Immature natural killer cell (primary cell): Measurements from ENCODE around the gene WHAMM. TPM values are rescaled to one million over a fixed set of nuclear protein-coding genes. Genes with fewer than 3 reads are reported as not detected.
"Not testable (repeated sequence)": the region's sequence is repeated elsewhere in the genome, so short reads cannot be mapped to it uniquely, and the experiment has no call there.

Source experiments
- DNase-seq, 3 donors: peaks; one replicate each; pipeline ENCODE4 v3.0.0; 2022; ENCODE audit warnings: mixed read lengths in 1 of 3
- H3K27ac Mint-ChIP-seq, 6 donors: one replicate each; pipeline ENCODE4 v1.8.0; 2020; ENCODE audit warnings: mixed read lengths in 6 of 6, mild to moderate bottlenecking in 5 of 6, inconsistent platforms in 4 of 6, moderate library complexity in 3 of 6
- H3K27me3 Mint-ChIP-seq, 3 donors: one replicate each; pipeline ENCODE4 v1.8.0; 2020 to 2021; ENCODE audit warnings: low read depth in 3 of 3, mild to moderate bottlenecking in 3 of 3, mixed read lengths in 3 of 3, moderate library complexity in 3 of 3, inconsistent platforms in 1 of 3
- H3K36me3 Mint-ChIP-seq, 3 donors: one replicate each; pipeline ENCODE4 v1.8.0; 2020; ENCODE audit warnings: mixed read lengths in 3 of 3, inconsistent platforms in 2 of 3, mild to moderate bottlenecking in 2 of 3
- H3K4me1 Mint-ChIP-seq, 2 donors: one replicate each; pipeline ENCODE4 v1.8.0; 2020; ENCODE audit warnings: inconsistent platforms in 2 of 2, mild to moderate bottlenecking in 2 of 2, mixed read lengths in 2 of 2, moderate library complexity in 1 of 2
- H3K4me3 Mint-ChIP-seq, 5 donors: one replicate each; pipeline ENCODE4 v1.8.0; 2020; ENCODE audit warnings: mild to moderate bottlenecking in 5 of 5, mixed read lengths in 5 of 5, inconsistent platforms in 3 of 5, moderate library complexity in 3 of 5
- H3K9me3 Mint-ChIP-seq, 6 donors: one replicate each; pipeline ENCODE4 v1.8.0; 2020; ENCODE audit warnings: mild to moderate bottlenecking in 6 of 6, mixed read lengths in 6 of 6, inconsistent platforms in 4 of 6, moderate library complexity in 3 of 6
- polyA plus RNA-seq, 3 donors: library from polyadenylated mRNA; unstranded; fragments of 300-500 nt; fragmentation: Illumina TruSeq; gene quantifications; one replicate each; pipeline ENCODE4 v1.2.3, GENCODE V29; 2021

Gene WHAMM
- 1 to 10 TPM; 3.3 to 5.2 (median 4.1) TPM for polyA plus RNA-seq

GRCh38 chr15:82809308-82810060 lies at the start of gene WHAMM:
Gene WHAMM (plus strand): TSS chr15:82809628. CDS start chr15:82809727, 99 bp downstream.
- Mint-ChIP-seq H3K27ac (peak within 1 kb of the TSS; percentile 95 to 99 (median 96)), H3K4me3 (peak within 1 kb of the TSS; percentile 89 to 96 (median 90)), H3K27me3 (peaks cover 8 to 14% (median 9%) of the 10 kb centered on the region in 3 donors), H3K36me3 (peaks cover 5 to 13% (median 7%) of the 10 kb centered on the region in 3 donors), H3K4me1 (peaks cover 53 to 58% of the 10 kb centered on the region in 2 donors), H3K9me3 (no peaks in the 10 kb centered on the region)
- DNase-seq, result peak; percentile 96 to 97 (median 96)

DNA sequence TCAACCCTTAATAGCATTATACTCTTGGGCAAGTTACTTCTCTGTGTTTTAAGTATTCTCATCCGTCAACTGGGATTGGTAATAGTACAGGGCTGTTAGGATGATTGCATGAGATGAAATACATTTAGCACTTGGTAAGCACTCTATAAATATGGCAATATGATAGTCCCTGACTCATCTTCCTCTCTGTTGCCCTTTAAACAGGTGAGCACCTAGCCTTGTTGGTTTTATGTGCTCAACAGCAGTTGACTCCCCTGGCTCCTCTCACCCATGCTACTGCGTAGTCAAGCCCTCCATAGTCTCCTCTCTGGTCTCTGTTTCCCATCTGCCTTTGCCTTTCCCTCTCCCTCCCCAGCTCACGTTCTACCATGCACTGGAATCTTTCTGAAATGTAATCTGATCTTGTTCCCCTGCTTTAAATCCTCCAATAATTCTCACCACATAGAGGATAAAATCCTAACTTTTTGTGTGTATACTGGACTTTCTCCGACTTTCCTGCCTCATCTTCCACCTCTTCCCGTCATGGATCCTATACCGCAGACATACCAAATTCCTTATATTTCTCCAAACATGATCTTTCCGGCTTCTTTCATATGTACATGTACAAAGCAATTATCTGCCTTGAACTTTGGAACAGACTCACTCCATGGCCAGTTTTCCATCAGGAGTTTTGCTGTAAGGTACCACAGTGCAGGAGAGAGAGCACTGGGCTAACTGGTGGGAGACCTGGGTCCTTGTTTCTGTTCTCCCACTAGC lies 45.9 kb upstream of the WHAMM start:
- H3K36me3 Mint-ChIP-seq, result peaks cover 12 to 20% (median 13%) of the 10 kb centered on the region in 3 donors
- no peak overlapping the region for H3K4me3 Mint-ChIP-seq
- H3K4me1 Mint-ChIP-seq, result peaks cover 0 to 5% of the 10 kb centered on the region in 2 donors
- no peaks in the 10 kb centered on the region for H3K27me3 Mint-ChIP-seq
- no peak overlapping the region for H3K27ac Mint-ChIP-seq
- no peaks in the 10 kb centered on the region for H3K9me3 Mint-ChIP-seq
- no peak for DNase-seq

DNA sequence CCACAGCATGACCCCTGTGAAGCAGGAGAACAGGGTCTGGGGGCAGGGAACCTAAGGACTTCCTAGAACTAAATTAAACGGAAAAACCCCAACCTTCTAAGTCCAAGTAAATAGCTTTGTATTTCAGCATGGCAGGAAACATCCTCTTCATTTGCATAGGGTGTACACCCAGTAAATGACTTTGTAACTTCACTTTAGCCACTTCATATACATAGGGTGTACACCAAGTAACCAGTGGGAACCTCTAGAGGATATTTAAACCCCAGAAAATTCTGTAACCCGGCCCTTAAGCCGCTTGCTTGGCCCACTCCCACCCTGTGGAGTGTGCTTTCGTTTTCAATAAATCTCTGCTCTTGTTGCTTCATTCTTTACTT lies 45.3 kb upstream of the WHAMM start:
- peaks cover 11 to 22% (median 12%) of the 10 kb centered on the region in 3 donors for H3K36me3 Mint-ChIP-seq
- H3K4me3 Mint-ChIP-seq, result no peak overlapping the region
- H3K9me3 Mint-ChIP-seq, result no peaks in the 10 kb centered on the region
- no peaks in the 10 kb centered on the region for H3K27me3 Mint-ChIP-seq
- DNase-seq, result no peak
- H3K27ac Mint-ChIP-seq, result no peak overlapping the region
- peaks cover 0 to 1% of the 10 kb centered on the region in 2 donors for H3K4me1 Mint-ChIP-seq

DNA sequence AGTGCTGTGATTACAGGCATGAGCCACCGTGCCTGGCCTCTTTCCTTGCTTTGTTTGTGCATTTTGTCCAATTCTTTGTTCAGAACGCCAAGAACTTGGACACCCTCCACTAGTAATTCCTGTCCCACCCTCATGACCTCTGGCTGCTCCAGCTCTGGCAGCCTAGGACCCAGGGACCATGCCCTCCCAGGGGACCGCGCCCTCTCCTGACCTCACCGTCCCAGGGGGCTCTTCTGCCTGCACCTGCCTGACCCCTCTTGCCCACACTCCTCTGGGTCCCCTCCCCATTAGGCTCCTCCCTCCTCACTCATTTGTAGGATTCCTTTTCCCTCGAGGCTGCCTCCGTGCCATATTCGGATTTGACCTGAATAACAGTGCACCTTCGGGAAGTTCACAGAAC lies 44.7 kb upstream of the WHAMM start:
- no peak overlapping the region for H3K4me3 Mint-ChIP-seq
- no peak overlapping the region for H3K27ac Mint-ChIP-seq
- no peaks in the 10 kb centered on the region for H3K9me3 Mint-ChIP-seq
- H3K4me1 Mint-ChIP-seq, result no peaks in the 10 kb centered on the region
- DNase-seq, result no peak
- no peaks in the 10 kb centered on the region for H3K27me3 Mint-ChIP-seq
- peaks cover 11 to 22% (median 12%) of the 10 kb centered on the region in 3 donors for H3K36me3 Mint-ChIP-seq

- H3K27ac Mint-ChIP-seq, result peak overlapping the region in 1 of 6 donors; percentile 55
- not testable (repeated sequence) for H3K4me3 Mint-ChIP-seq, H3K27me3 Mint-ChIP-seq, DNase-seq, H3K4me1 Mint-ChIP-seq, H3K9me3 Mint-ChIP-seq
- peaks cover 11 to 22% (median 12%) of the 10 kb centered on the region in 3 donors for H3K36me3 Mint-ChIP-seq
Measured at GRCh38 chr15:82766201-82766600, 43.2 kb upstream of the WHAMM start.

DNA sequence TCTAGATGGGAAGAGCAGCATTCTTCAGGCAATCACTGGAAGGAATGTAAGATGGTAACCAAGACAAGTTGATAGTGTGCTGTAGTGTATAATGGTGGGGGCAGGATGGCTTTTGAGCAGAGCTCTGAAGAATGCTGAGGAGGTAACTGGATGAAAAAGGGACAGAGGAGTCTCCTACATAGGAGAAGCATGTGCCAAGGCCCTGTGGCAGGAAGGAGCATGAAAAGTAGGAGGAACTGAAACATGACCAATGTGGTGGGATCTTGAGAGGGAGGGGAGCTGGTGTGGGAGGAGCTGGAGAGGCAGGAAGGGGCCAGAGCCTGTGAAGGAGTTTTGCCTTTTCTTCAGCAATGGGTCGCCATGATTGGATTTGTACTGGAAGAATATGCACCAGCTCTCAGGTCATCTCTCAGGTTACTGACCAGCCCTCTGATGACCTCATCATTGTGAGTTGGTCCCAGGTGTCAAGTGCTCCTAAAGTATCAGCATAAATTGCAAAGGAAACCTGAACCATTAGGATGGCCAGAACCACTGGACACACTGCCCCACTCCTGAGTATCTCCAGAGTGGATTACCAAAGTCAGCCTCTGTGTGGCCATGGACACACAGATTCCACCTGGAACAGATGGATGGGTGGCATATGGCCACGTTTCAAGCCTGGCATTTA lies 42.1 kb upstream of the WHAMM start:
- H3K27ac Mint-ChIP-seq, result peak overlapping the region in 2 of 6 donors; percentile 41 to 60

GRCh38 chr15:82768414-82769054 lies 40.9 kb upstream of the WHAMM start:
- Mint-ChIP-seq H3K4me3 (no peak overlapping the region), H3K4me1 (no peaks in the 10 kb centered on the region), H3K36me3 (peaks cover 8 to 21% (median 12%) of the 10 kb centered on the region in 3 donors), H3K9me3 (no peaks in the 10 kb centered on the region), H3K27ac (peak overlapping the region in 1 of 6 donors; percentile 17), H3K27me3 (no peaks in the 10 kb centered on the region)
- no peak for DNase-seq

More for the DNA sequence above, 42.1 kb upstream of the WHAMM start:
- no peak overlapping the region for H3K4me3 Mint-ChIP-seq
- no peak for DNase-seq
- H3K27me3 Mint-ChIP-seq, result no peaks in the 10 kb centered on the region
- H3K4me1 Mint-ChIP-seq, result no peaks in the 10 kb centered on the region
- no peaks in the 10 kb centered on the region for H3K9me3 Mint-ChIP-seq
- peaks cover 11 to 20% (median 12%) of the 10 kb centered on the region in 3 donors for H3K36me3 Mint-ChIP-seq

- Mint-ChIP-seq H3K27me3 (no peaks in the 10 kb centered on the region), H3K9me3 (no peaks in the 10 kb centered on the region), H3K36me3 (peaks cover 3 to 22% (median 9%) of the 10 kb centered on the region in 3 donors), H3K27ac (no peak overlapping the region), H3K4me3 (no peak overlapping the region), H3K4me1 (no peaks in the 10 kb centered on the region)
- no peak for DNase-seq
Measured at GRCh38 chr15:82771789-82772607, 37.4 kb upstream of the WHAMM start.

- Mint-ChIP-seq H3K27ac (no peak overlapping the region), H3K27me3 (no peaks in the 10 kb centered on the region), H3K36me3 (peaks cover 0 to 7% (median 0%) of the 10 kb centered on the region in 3 donors), H3K4me3 (no peak overlapping the region), H3K4me1 (no peaks in the 10 kb centered on the region), H3K9me3 (no peaks in the 10 kb centered on the region)
- DNase-seq, result no peak
Measured at GRCh38 chr15:82774496-82774895, 34.9 kb upstream of the WHAMM start.

DNA sequence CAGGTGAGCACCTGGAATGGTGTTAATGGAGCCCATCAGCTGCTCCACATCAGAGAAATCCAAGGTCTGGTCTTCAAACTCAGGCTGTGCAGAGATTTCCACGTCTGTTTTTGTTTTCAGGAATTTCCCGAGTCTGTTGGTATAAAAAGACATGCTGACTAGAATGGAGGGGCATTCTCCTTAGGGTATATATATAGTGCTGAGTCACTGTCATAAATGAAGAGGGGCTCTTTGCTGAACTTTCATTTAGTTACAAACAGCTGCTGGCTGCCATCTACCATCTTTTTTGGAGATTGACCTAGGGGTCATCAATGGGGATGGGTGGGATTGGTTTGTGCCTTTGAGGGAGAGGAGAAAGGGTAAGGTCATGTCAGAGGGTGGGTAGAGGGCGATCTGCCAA lies 30.7 kb upstream of the WHAMM start:
- no peaks in the 10 kb centered on the region for H3K9me3 Mint-ChIP-seq
- H3K4me1 Mint-ChIP-seq, result no peaks in the 10 kb centered on the region
- H3K4me3 Mint-ChIP-seq, result no peak overlapping the region
- H3K27me3 Mint-ChIP-seq, result peaks cover 0 to 4% (median under 1%) of the 10 kb centered on the region in 3 donors
- H3K27ac Mint-ChIP-seq, result no peak overlapping the region
- no peak for DNase-seq
- peaks cover 0 to 3% (median 0%) of the 10 kb centered on the region in 3 donors for H3K36me3 Mint-ChIP-seq

- Mint-ChIP-seq H3K27ac (no peak overlapping the region), H3K36me3 (peaks cover 0 to 3% (median 0%) of the 10 kb centered on the region in 3 donors), H3K4me3 (no peak overlapping the region), H3K9me3 (no peaks in the 10 kb centered on the region), H3K27me3 (peaks cover 2 to 4% (median 4%) of the 10 kb centered on the region in 3 donors), H3K4me1 (no peaks in the 10 kb centered on the region)
- DNase-seq, result no peak
Measured at GRCh38 chr15:82781349-82781748, 28.1 kb upstream of the WHAMM start.

DNA sequence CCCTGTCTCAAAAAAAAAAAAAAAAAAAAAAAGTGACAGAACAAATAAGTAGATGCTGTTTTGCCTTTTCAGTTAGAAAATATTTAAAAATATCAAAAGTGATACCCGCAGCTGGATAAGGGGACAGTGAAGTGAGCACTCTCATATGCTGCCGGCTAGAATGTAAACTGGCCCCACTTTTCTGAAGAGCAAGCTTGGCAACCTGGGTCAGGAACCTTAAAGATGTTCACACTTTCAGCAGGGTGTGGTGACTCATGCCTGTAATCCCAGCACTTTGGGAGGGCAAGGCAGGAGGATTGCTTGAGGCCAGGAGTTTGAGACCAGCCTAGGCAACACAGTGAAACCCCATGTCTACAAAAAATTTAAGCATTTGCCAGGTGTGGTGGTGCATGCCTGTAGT lies 20.9 kb upstream of the WHAMM start:
- peaks cover 4 to 7% (median 6%) of the 10 kb centered on the region in 3 donors for H3K27me3 Mint-ChIP-seq
- H3K4me1 Mint-ChIP-seq, result no peaks in the 10 kb centered on the region
- H3K9me3 Mint-ChIP-seq, result no peaks in the 10 kb centered on the region
- H3K36me3 Mint-ChIP-seq, result peaks cover 0 to 3% (median 0%) of the 10 kb centered on the region in 3 donors
- DNase-seq, result no peak
- H3K4me3 Mint-ChIP-seq, result no peak overlapping the region
- no peak overlapping the region for H3K27ac Mint-ChIP-seq

DNA sequence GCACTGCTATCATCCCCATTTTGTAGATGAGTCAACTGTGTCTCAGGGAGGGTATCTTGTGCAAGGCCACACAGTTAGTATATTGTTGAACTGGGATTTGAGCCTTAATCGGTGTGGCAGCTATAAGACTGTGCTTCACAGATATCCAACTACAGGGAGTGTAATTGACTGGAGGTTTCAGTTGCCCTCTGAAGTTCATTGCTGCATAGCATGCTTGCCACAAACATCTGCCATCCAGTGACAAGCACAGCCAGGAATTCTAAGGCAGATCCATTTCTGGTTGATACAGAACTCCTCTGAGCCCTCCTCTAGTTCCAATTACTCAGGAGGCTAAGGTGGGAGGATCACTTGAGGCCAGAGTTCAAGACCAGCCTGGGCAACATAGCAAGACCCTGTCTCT lies 19.9 kb upstream of the WHAMM start:
- Mint-ChIP-seq H3K4me1 (no peaks in the 10 kb centered on the region), H3K27ac (no peak overlapping the region), H3K36me3 (peaks cover 0 to 3% (median 0%) of the 10 kb centered on the region in 3 donors), H3K27me3 (peaks cover 1 to 7% (median 6%) of the 10 kb centered on the region in 3 donors), H3K4me3 (no peak overlapping the region), H3K9me3 (no peaks in the 10 kb centered on the region)
- DNase-seq, result no peak
